H1 (cell line): ENCODE measurements around the gene RALGDS. TPM values are rescaled to one million over a fixed set of nuclear protein-coding genes. Genes with fewer than 3 reads are reported as not detected.

Experiments used
- CBX8 ChIP-seq: fragments of 300-800, 300-1000 bp; sonication (generic); IDR thresholded peaks from 2 replicates; pipeline ENCODE4 v1.7.1; 2016; ENCODE audit warnings: low read depth, low read length, borderline replicate concordance
- EP300 ChIP-seq, 2 experiments: IDR thresholded peaks; 1 replicate in 1 of 2; 2 replicates in 1 of 2; pipeline ENCODE4 v1.6.1; 2011 to 2012; ENCODE audit warnings: low read depth in 2 of 2, low read length in 2 of 2, mild to moderate bottlenecking in 2 of 2, borderline replicate concordance in 1 of 2, inconsistent platforms in 1 of 2, moderate library complexity in 1 of 2
- FOSL1 ChIP-seq: IDR thresholded peaks from 2 replicates; pipeline ENCODE4 v1.6.1; 2011; ENCODE audit warnings: mild to moderate bottlenecking, low read depth, low read length, moderate library complexity; ENCODE audit not compliant: insufficient read depth
- KDM4A ChIP-seq: IDR thresholded peaks from one replicate; pipeline ENCODE4 v1.7.1; 2012; ENCODE audit warnings: low read depth, mild to moderate bottlenecking, moderate library complexity, low read length, inconsistent platforms; ENCODE audit not compliant: severe bottlenecking
- POLR2A ChIP-seq, 2 experiments: IDR thresholded peaks; 1 replicate in 1 of 2; 2 replicates in 1 of 2; pipeline ENCODE4 v1.6.1; 2011; ENCODE audit warnings: low read depth in 2 of 2, low read length in 2 of 2, mild to moderate bottlenecking in 2 of 2; ENCODE audit errors: control extremely low read depth in 1 of 2
- SIN3A ChIP-seq, 2 experiments: IDR thresholded peaks in 1 of 2; conservative IDR thresholded peaks in 1 of 2; 2 replicates each; pipeline ENCODE4 v1.6.1; 2011 to 2012; ENCODE audit warnings: low read length in 2 of 2, improper control_type of control experiment in 1 of 2, low read depth in 1 of 2, mild to moderate bottlenecking in 1 of 2
- SRF ChIP-seq: IDR thresholded peaks from 2 replicates; pipeline ENCODE4 v1.6.1; 2011; ENCODE audit warnings: mild to moderate bottlenecking, low read depth, low read length, moderate library complexity
- polyA plus RNA-seq, 7 experiments: library from polyadenylated mRNA; depleted of rRNA in 3 of 7; stranded (reverse) in 5 of 7; unstranded in 2 of 7; fragments of >200 nt in 5 of 7; fragments of 200-250 nt in 2 of 7; gene quantifications; 1 replicate in 5 of 7; 2 replicates in 1 of 7; 4 replicates in 1 of 7; pipeline versions ENCODE4 v1.2.1 to v1.2.3, GENCODE V29; 2011 to 2013; ENCODE audit warnings: missing spikeins in 2 of 7, mixed read lengths in 2 of 7
- total RNA-seq: library from RNA; stranded (reverse); fragmentation: NEBNext Ultra II Directional; extraction: Animal tissue kit (Norgen Biotek cat#: 25700); gene quantifications from 2 replicates; pipeline ENCODE4 v1.2.1, GENCODE V29; 2021
- TF ChIP-seq, protein P1 (sequence below): fragments of 300-600 bp; sonication (generic); IDR thresholded peaks from 2 replicates; pipeline ENCODE4 v1.7.1; 2012; ENCODE audit warnings: low read length, moderate library complexity, mild to moderate bottlenecking, inconsistent platforms; ENCODE audit not compliant: insufficient replicate concordance
- TF ChIP-seq, protein P2 (sequence below): IDR thresholded peaks from 2 replicates; pipeline ENCODE4 v1.6.1; 2012; ENCODE audit warnings: inconsistent platforms

The RALGDS gene
- total and polyA plus RNA-seq, 2 of the 8 experiments (the other 6 are each of a cell fraction or from before 2014, with no cell fraction given) = 14.5 to 25.5 TPM

DNA sequence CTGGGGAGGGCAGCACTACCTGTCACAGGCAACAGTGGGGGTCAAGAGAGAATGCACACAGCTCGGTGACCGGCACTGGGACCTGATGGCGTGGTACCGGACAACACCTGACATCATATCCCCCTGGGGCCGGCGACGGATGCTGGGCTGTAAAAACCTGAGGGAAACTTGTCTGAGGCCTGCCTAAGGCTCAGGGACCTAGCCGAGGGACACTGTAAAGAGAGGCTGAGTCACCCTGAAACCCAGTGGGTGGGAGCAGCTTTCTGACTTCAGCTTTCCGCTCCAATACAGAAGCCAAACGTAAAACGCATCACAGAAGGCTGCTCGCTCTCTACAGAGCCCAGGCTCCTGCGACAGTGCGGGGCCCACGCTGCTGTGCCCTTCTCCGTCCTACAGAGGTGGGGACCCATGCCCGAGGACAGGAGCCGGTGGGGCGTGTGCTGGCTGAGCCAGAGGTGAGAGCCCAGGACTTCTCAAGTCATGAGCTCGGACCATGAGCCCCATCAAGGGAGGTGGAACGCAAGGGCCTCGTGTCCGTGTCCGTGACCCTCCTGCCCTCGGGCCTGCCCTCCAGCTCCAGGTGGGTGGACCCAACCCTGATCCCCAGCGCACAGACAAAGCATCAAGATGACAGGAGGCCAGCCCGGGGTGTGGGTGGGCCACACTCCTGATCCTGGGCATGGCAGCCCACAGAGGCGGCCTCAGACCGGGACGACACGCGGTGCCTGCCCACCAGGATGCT, 5.3 kb downstream of the RALGDS start (continued):
- TF ChIP-seq, protein P1, sequence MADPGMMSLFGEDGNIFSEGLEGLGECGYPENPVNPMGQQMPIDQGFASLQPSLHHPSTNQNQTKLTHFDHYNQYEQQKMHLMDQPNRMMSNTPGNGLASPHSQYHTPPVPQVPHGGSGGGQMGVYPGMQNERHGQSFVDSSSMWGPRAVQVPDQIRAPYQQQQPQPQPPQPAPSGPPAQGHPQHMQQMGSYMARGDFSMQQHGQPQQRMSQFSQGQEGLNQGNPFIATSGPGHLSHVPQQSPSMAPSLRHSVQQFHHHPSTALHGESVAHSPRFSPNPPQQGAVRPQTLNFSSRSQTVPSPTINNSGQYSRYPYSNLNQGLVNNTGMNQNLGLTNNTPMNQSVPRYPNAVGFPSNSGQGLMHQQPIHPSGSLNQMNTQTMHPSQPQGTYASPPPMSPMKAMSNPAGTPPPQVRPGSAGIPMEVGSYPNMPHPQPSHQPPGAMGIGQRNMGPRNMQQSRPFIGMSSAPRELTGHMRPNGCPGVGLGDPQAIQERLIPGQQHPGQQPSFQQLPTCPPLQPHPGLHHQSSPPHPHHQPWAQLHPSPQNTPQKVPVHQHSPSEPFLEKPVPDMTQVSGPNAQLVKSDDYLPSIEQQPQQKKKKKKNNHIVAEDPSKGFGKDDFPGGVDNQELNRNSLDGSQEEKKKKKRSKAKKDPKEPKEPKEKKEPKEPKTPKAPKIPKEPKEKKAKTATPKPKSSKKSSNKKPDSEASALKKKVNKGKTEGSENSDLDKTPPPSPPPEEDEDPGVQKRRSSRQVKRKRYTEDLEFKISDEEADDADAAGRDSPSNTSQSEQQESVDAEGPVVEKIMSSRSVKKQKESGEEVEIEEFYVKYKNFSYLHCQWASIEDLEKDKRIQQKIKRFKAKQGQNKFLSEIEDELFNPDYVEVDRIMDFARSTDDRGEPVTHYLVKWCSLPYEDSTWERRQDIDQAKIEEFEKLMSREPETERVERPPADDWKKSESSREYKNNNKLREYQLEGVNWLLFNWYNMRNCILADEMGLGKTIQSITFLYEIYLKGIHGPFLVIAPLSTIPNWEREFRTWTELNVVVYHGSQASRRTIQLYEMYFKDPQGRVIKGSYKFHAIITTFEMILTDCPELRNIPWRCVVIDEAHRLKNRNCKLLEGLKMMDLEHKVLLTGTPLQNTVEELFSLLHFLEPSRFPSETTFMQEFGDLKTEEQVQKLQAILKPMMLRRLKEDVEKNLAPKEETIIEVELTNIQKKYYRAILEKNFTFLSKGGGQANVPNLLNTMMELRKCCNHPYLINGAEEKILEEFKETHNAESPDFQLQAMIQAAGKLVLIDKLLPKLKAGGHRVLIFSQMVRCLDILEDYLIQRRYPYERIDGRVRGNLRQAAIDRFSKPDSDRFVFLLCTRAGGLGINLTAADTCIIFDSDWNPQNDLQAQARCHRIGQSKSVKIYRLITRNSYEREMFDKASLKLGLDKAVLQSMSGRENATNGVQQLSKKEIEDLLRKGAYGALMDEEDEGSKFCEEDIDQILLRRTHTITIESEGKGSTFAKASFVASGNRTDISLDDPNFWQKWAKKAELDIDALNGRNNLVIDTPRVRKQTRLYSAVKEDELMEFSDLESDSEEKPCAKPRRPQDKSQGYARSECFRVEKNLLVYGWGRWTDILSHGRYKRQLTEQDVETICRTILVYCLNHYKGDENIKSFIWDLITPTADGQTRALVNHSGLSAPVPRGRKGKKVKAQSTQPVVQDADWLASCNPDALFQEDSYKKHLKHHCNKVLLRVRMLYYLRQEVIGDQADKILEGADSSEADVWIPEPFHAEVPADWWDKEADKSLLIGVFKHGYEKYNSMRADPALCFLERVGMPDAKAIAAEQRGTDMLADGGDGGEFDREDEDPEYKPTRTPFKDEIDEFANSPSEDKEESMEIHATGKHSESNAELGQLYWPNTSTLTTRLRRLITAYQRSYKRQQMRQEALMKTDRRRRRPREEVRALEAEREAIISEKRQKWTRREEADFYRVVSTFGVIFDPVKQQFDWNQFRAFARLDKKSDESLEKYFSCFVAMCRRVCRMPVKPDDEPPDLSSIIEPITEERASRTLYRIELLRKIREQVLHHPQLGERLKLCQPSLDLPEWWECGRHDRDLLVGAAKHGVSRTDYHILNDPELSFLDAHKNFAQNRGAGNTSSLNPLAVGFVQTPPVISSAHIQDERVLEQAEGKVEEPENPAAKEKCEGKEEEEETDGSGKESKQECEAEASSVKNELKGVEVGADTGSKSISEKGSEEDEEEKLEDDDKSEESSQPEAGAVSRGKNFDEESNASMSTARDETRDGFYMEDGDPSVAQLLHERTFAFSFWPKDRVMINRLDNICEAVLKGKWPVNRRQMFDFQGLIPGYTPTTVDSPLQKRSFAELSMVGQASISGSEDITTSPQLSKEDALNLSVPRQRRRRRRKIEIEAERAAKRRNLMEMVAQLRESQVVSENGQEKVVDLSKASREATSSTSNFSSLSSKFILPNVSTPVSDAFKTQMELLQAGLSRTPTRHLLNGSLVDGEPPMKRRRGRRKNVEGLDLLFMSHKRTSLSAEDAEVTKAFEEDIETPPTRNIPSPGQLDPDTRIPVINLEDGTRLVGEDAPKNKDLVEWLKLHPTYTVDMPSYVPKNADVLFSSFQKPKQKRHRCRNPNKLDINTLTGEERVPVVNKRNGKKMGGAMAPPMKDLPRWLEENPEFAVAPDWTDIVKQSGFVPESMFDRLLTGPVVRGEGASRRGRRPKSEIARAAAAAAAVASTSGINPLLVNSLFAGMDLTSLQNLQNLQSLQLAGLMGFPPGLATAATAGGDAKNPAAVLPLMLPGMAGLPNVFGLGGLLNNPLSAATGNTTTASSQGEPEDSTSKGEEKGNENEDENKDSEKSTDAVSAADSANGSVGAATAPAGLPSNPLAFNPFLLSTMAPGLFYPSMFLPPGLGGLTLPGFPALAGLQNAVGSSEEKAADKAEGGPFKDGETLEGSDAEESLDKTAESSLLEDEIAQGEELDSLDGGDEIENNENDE = no peak
- TF ChIP-seq, protein P2, sequence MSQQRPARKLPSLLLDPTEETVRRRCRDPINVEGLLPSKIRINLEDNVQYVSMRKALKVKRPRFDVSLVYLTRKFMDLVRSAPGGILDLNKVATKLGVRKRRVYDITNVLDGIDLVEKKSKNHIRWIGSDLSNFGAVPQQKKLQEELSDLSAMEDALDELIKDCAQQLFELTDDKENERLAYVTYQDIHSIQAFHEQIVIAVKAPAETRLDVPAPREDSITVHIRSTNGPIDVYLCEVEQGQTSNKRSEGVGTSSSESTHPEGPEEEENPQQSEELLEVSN = no peak
- no peak for TF ChIP-seq FOSL1
- TF ChIP-seq POLR2A (IDR thresholded peaks at IDR 0.05; ENCODE audit: control extremely low read depth in 1 of 2, low read depth in 2 of 2, low read length in 2 of 2) = no peak
- TF ChIP-seq KDM4A = no peak
- no peak for TF ChIP-seq EP300 (IDR thresholded peaks at IDR 0.05; ENCODE audit: borderline replicate concordance in 1 of 2, low read depth in 2 of 2, low read length in 2 of 2)
- TF ChIP-seq SRF = no peak
- TF ChIP-seq SIN3A (conservative IDR thresholded peaks at IDR 0.05 in 1 of 2, IDR thresholded peaks at IDR 0.05 in 1 of 2; ENCODE audit: low read depth in 1 of 2, low read length in 2 of 2) = no peak
- no peak for TF ChIP-seq CBX8
